Neuronal stem cell (in vitro differentiated cells): ENCODE measurements around the gene FOS.

Source experiments
- DNase-seq: peaks from one replicate; pipeline ENCODE4 v3.0.0-alpha.2; 2013; ENCODE audit warnings: low spot score
- H2AFZ ChIP-seq: one replicate; pipeline ENCODE4 v1.6.1; 2013; ENCODE audit warnings: mild to moderate bottlenecking, low read length, inconsistent platforms
- H2AK5ac ChIP-seq: 2 replicates; pipeline ENCODE4 v1.6.1; 2013; ENCODE audit warnings: low read depth, mild to moderate bottlenecking, inconsistent platforms, low read length, moderate library complexity, mixed read lengths
- H2BK120ac ChIP-seq: 2 replicates; pipeline ENCODE4 v1.6.1; 2013; ENCODE audit warnings: low read depth, mild to moderate bottlenecking, inconsistent platforms, low read length, moderate library complexity, mixed read lengths
- H2BK12ac ChIP-seq: one replicate; pipeline ENCODE4 v1.6.1; 2013; ENCODE audit warnings: low read length, inconsistent platforms
- H2BK15ac ChIP-seq: 2 replicates; pipeline ENCODE4 v1.6.1; 2013; ENCODE audit warnings: mild to moderate bottlenecking, low read length, inconsistent platforms, mixed read lengths
- H2BK5ac ChIP-seq: one replicate; pipeline ENCODE4 v1.6.1; 2013; ENCODE audit warnings: inconsistent platforms, mild to moderate bottlenecking, low read length, moderate library complexity
- H3K14ac ChIP-seq: one replicate; pipeline ENCODE4 v1.6.1; 2013; ENCODE audit warnings: low read length, inconsistent platforms
- H3K18ac ChIP-seq: 2 replicates; pipeline ENCODE4 v1.6.1; 2013; ENCODE audit warnings: low read length, inconsistent platforms
- H3K23ac ChIP-seq: 2 replicates; pipeline ENCODE4 v1.6.1; 2013; ENCODE audit warnings: low read depth, mild to moderate bottlenecking, mixed read lengths, low read length, inconsistent platforms; ENCODE audit not compliant: poor library complexity
- H3K27ac ChIP-seq: replicated peaks from 3 replicates; pipeline ENCODE4 v1.5.1; 2013; ENCODE audit warnings: low read length, inconsistent platforms
- H3K27me3 ChIP-seq, 3 experiments: 2 replicates each; pipeline ENCODE4 v1.6.1; 2013; ENCODE audit warnings: low read length in 3 of 3, mild to moderate bottlenecking in 2 of 3, inconsistent platforms in 1 of 3, low read depth in 1 of 3, mixed read lengths in 1 of 3, moderate library complexity in 1 of 3; ENCODE audit not compliant: control insufficient read depth in 3 of 3, insufficient read depth in 3 of 3
- H3K36me3 ChIP-seq, 2 donors: replicated peaks in 1 of 2; 2 replicates each; pipeline ENCODE4 v1.6.1; 2013; ENCODE audit warnings: low read length in 2 of 2; ENCODE audit not compliant: control insufficient read depth in 2 of 2, insufficient read depth in 2 of 2
- H3K4ac ChIP-seq: 2 replicates; pipeline ENCODE4 v1.6.1; 2013; ENCODE audit warnings: inconsistent platforms, mild to moderate bottlenecking, low read length, moderate library complexity
- H3K4me1 ChIP-seq, 2 donors: 1 replicate in 1 of 2; 2 replicates in 1 of 2; pipeline ENCODE4 v1.6.1; 2013; ENCODE audit warnings: low read length in 2 of 2, low read depth in 1 of 2; ENCODE audit not compliant: control insufficient read depth in 2 of 2, insufficient read depth in 1 of 2
- H3K4me2 ChIP-seq: one replicate; pipeline ENCODE4 v1.6.1; 2013; ENCODE audit warnings: mild to moderate bottlenecking, low read length, inconsistent platforms; ENCODE audit not compliant: insufficient read depth, poor library complexity, severe bottlenecking
- H3K4me3 ChIP-seq, 2 donors: 2 replicates each; pipeline ENCODE4 v1.5.1; 2013; ENCODE audit warnings: low read length in 2 of 2, mild to moderate bottlenecking in 2 of 2, inconsistent platforms in 1 of 2, moderate library complexity in 1 of 2
- H3K79me1 ChIP-seq: one replicate; pipeline ENCODE4 v1.6.1; 2013; ENCODE audit warnings: low read depth, mild to moderate bottlenecking, inconsistent platforms, low read length, moderate library complexity
- H3K9ac ChIP-seq: one replicate; pipeline ENCODE4 v1.6.1; 2013; ENCODE audit warnings: mild to moderate bottlenecking, low read depth, low read length, inconsistent platforms; ENCODE audit not compliant: poor library complexity
- H3K9me3 ChIP-seq, 2 donors: replicated peaks in 1 of 2; 2 replicates each; pipeline versions ENCODE3 to v1.6.1; 2013; ENCODE audit warnings: low read length in 2 of 2, mild to moderate bottlenecking in 2 of 2, inconsistent platforms in 1 of 2, low read depth in 1 of 2, mixed read lengths in 1 of 2, moderate library complexity in 1 of 2; ENCODE audit not compliant: control insufficient read depth in 2 of 2, insufficient read depth in 1 of 2
- H4K8ac ChIP-seq: one replicate; pipeline ENCODE4 v1.6.1; 2013; ENCODE audit warnings: low read depth, mild to moderate bottlenecking, inconsistent platforms, low read length, moderate library complexity
- H4K91ac ChIP-seq: one replicate; pipeline ENCODE4 v1.6.1; 2013; ENCODE audit warnings: low read length, low read depth, mild to moderate bottlenecking, inconsistent platforms; ENCODE audit not compliant: poor library complexity
- WGBS, 2 donors: extraction: QIAGEN DNeasy Blood & Tissue Kit; methylation state at CpG; one replicate each; pipeline ENCODE4 v1.1.7; 2013; ENCODE audit warnings: missing lambda C conversion rate in 2 of 2, mixed read lengths in 1 of 2; ENCODE audit not compliant: insufficient read length in 2 of 2, insufficient replicate concordance in 1 of 2; ENCODE audit errors: extremely low coverage in 2 of 2; 5-methylcytosine and 5-hydroxymethylcytosine counted together

The FOS gene

GRCh38 chr14:75262641-75263040 is 16.0 kb upstream of the FOS start:
- no peak for DNase-seq
- H3K14ac ChIP-seq = no peak overlapping the region
- H2BK5ac ChIP-seq = no peak overlapping the region
- H3K27ac ChIP-seq = no peak overlapping the region
- no peak overlapping the region for H3K4ac ChIP-seq
- no peaks in the 10 kb centered on the region for H3K79me1 ChIP-seq
- no peaks in the 10 kb centered on the region for H3K36me3 ChIP-seq
- H4K8ac ChIP-seq = no peak overlapping the region
- no peak overlapping the region for H3K18ac ChIP-seq
- no CpG with 5 or more reads among the region's 2 CpGs for WGBS, 2 donors
- H3K9ac ChIP-seq = no peak overlapping the region
- H2BK15ac ChIP-seq = no peak overlapping the region
- no peak overlapping the region for H3K4me2 ChIP-seq
- H3K23ac ChIP-seq = no peak overlapping the region
- H2BK12ac ChIP-seq = no peak overlapping the region
- peaks cover 0 to 4% of the 10 kb centered on the region in 2 donors for H3K9me3 ChIP-seq
- no peak overlapping the region for H2BK120ac ChIP-seq
- peaks cover 8 to 12% of the 10 kb centered on the region in 2 donors for H3K4me1 ChIP-seq
- no peaks in the 10 kb centered on the region for H3K27me3 ChIP-seq
- no peak overlapping the region for H4K91ac ChIP-seq
- no peak overlapping the region for H2AK5ac ChIP-seq
- no peak overlapping the region for H2AFZ ChIP-seq
- no peak overlapping the region for H3K4me3 ChIP-seq

GRCh38 chr14:75264036-75264435 is 14.6 kb upstream of the FOS start:
- Histone ChIP-seq H3K27ac (no peak overlapping the region), H3K18ac (no peak overlapping the region), H3K4ac (no peak overlapping the region), H4K8ac (no peak overlapping the region), H2AFZ (no peak overlapping the region), H3K4me3 (no peak overlapping the region), H2BK15ac (no peak overlapping the region), H3K9ac (no peak overlapping the region), H4K91ac (no peak overlapping the region), H2AK5ac (no peak overlapping the region), H3K27me3 (no peaks in the 10 kb centered on the region), H3K14ac (no peak overlapping the region), H3K23ac (no peak overlapping the region), H3K79me1 (no peaks in the 10 kb centered on the region), H2BK120ac (no peak overlapping the region), H3K9me3 (peaks cover 0 to 4% of the 10 kb centered on the region in 2 donors), H3K36me3 (no peaks in the 10 kb centered on the region), H2BK5ac (no peak overlapping the region), H2BK12ac (no peak overlapping the region), H3K4me2 (no peak overlapping the region), H3K4me1 (peaks cover 4% of the 10 kb centered on the region in 2 donors)
- WGBS, 2 donors = no CpG with 5 or more reads among the region's 3 CpGs
- no peak for DNase-seq

DNA sequence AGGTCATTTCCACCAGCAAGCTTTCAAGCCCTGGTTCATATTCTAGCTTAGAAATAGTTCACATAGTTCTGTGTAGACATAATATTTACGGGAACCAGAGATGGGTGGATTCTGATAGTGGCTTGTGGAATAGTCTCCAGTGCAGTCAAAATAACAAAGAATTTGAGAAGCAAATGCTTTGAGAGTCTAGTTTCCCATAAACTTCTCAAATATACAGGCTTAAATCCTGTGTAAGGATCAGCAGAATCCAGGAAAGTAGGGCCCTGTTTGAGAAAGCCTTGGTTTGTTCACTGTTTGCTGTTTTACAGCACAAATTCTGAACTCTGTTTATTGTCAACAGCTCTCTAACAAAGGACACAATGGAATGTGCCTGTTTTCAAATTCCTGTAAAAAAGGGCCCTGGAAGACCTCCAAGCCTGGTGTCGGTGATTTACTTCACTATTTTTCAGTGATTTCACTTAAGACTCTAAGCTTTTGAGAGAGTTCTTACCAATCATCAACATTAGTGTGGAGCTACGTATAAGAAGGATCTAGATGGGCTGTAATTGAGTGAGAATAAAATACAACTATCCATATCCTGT is 11.4 kb upstream of the FOS start:
- no peaks in the 10 kb centered on the region for H3K9me3 ChIP-seq
- H3K14ac ChIP-seq = no peak overlapping the region
- H2BK12ac ChIP-seq = no peak overlapping the region
- DNase-seq = no peak
- H3K4ac ChIP-seq = no peak overlapping the region
- H2BK5ac ChIP-seq = no peak overlapping the region
- no peak overlapping the region for H4K91ac ChIP-seq
- H3K27ac ChIP-seq = no peak overlapping the region
- H2AFZ ChIP-seq = peak overlapping the region; percentile 74
- no peak overlapping the region for H3K4me3 ChIP-seq
- no peak overlapping the region for H3K4me2 ChIP-seq
- no peak overlapping the region for H3K9ac ChIP-seq
- peaks cover 0 to 5% (median 0%) of the 10 kb centered on the region in 3 experiments for H3K27me3 ChIP-seq
- no peak overlapping the region for H2BK120ac ChIP-seq
- H3K4me1 ChIP-seq = peaks cover 0 to 2% of the 10 kb centered on the region in 2 donors
- no peak overlapping the region for H3K18ac ChIP-seq
- no peaks in the 10 kb centered on the region for H3K36me3 ChIP-seq
- no peak overlapping the region for H2BK15ac ChIP-seq
- H3K23ac ChIP-seq = no peak overlapping the region
- no peak overlapping the region for H4K8ac ChIP-seq
- H2AK5ac ChIP-seq = no peak overlapping the region
- no peaks in the 10 kb centered on the region for H3K79me1 ChIP-seq
- WGBS, 2 donors = no CpG with 5 or more reads among the region's 3 CpGs

GRCh38 chr14:75268633-75269550 is 9.7 kb upstream of the FOS start:
- no peaks in the 10 kb centered on the region for H3K36me3 ChIP-seq
- H3K27ac ChIP-seq = no peak overlapping the region
- H4K8ac ChIP-seq = no peak overlapping the region
- H2BK12ac ChIP-seq = no peak overlapping the region
- no peak overlapping the region for H3K14ac ChIP-seq
- H3K4ac ChIP-seq = no peak overlapping the region
- no peak overlapping the region for H2BK120ac ChIP-seq
- no peak overlapping the region for H3K18ac ChIP-seq
- H2BK5ac ChIP-seq = no peak overlapping the region
- no peaks in the 10 kb centered on the region for H3K9me3 ChIP-seq
- no peak overlapping the region for H3K4me2 ChIP-seq
- H3K4me1 ChIP-seq = peaks cover 3 to 9% of the 10 kb centered on the region in 2 donors
- H2BK15ac ChIP-seq = no peak overlapping the region
- no CpG with 5 or more reads among the region's 7 CpGs for WGBS, 2 donors
- no peak overlapping the region for H2AK5ac ChIP-seq
- no peak overlapping the region for H3K9ac ChIP-seq
- H3K4me3 ChIP-seq = no peak overlapping the region
- no peaks in the 10 kb centered on the region for H3K79me1 ChIP-seq
- H3K27me3 ChIP-seq = peaks cover 0 to 5% (median 0%) of the 10 kb centered on the region in 3 experiments
- H2AFZ ChIP-seq = no peak overlapping the region
- no peak for DNase-seq
- H4K91ac ChIP-seq = no peak overlapping the region
- H3K23ac ChIP-seq = no peak overlapping the region
